Measurements from ENCODE around the gene SLC25A39. TPM values are rescaled to one million over a fixed set of nuclear protein-coding genes. Genes with fewer than 3 reads are reported as not detected.

The SLC25A39 gene
- total RNA-seq, 1 donor from 2014 or later: 93.1 TPM

DNA sequence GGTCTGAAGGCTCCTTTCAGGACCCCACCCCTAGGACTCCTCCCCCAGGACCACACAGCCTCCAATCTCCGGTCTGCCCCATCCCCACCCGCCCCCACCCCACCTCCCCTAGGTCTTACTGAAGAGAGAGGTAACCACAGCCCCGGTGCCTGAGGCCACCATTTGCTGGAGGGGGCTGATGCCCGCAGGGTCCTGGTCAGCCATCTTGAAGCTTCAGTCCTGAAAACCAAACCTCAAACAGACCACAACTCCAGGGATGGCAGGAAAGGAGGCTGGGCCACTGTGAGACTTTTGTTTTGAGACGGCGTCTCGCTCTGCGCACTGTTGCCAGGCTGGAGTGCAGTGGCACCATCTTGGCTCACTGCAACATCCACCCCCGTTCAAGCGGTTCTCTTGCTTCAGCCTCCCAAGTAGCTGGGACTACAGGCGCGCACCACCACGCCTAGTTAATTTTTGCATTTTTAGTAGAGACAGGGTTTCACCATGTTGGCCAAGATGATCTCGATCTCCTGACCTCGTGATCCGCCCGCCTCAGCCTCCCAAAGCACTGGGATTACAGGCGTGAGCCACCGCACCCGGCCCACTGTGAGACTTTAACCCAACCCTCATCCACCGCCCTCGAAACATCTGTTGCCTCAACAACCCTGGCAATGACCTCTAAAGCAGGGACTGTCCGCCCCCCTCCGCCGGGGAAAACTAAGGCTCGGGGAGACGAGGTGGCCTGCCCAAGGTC is 1.1 kb downstream of the SLC25A39 start:
- Histone ChIP-seq H3K36me3 (peaks cover 0 to 33% of the 10 kb centered on the region in 2 donors), H3K27ac (peak overlapping the region; percentile 96), H3K27me3 (no peaks in the 10 kb centered on the region), H3K9me3 (no peaks in the 10 kb centered on the region), H3K4me3 (peak overlapping the region; percentile 91 to 97), H3K4me1 (peaks cover 32% of the 10 kb centered on the region)
- intact Hi-C loops (cut with DNase I): loop anchor here (1.0 to 5.0 kb wide), 2 partner anchors 99 to 111 kb away; no protein-coding TSS in a partner anchor
- DNase-seq (ENCODE audit: extremely low spot score in 2 of 2): no peak
- TF ChIP-seq, protein P1, sequence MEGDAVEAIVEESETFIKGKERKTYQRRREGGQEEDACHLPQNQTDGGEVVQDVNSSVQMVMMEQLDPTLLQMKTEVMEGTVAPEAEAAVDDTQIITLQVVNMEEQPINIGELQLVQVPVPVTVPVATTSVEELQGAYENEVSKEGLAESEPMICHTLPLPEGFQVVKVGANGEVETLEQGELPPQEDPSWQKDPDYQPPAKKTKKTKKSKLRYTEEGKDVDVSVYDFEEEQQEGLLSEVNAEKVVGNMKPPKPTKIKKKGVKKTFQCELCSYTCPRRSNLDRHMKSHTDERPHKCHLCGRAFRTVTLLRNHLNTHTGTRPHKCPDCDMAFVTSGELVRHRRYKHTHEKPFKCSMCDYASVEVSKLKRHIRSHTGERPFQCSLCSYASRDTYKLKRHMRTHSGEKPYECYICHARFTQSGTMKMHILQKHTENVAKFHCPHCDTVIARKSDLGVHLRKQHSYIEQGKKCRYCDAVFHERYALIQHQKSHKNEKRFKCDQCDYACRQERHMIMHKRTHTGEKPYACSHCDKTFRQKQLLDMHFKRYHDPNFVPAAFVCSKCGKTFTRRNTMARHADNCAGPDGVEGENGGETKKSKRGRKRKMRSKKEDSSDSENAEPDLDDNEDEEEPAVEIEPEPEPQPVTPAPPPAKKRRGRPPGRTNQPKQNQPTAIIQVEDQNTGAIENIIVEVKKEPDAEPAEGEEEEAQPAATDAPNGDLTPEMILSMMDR (IDR thresholded peaks at IDR 0.05): no peak
- no peak for TF ChIP-seq POLR2A (IDR thresholded peaks at IDR 0.05)
- TF ChIP-seq POLR2AphosphoS5 (IDR thresholded peaks at IDR 0.05; ENCODE audit: insufficient read depth in 1 of 2, low read depth in 1 of 2): no peak

DNA sequence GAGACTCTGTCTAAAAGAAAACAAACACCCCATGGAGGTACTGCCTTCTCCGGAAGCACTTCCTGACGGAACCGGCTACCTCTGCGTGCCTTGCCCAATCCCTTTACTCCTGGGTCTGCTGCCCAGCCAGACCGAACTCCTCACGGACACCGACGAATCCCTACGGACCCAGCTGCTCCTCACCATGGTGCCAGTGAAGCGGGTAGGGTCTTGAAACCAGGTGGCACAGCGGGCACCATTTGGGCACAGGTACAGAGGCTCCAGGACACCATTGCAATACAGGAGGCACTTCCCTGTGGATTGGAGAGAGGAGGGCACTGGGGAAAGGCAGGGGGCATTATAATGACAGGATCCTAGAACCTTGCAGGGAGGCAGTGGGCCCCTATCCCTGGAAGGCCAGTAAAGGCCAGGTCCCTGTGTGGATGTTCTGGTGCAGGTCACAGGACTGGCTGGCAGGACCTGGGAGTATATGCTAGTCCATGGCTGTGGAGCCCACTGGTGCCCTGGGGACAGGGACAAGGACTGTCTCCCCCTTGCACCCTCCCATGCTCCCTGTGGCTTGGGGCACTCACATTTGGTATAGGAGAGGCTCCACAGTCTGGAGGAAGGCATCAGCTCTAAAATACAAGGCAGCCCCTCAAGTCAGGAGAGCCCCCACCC is 2.3 kb downstream of the SLC25A39 start:
- intact Hi-C loops (cut with DNase I): loop anchor here (5.0 kb wide), 1 partner anchor 110 kb away; no protein-coding TSS in a partner anchor
- TF ChIP-seq POLR2A (IDR thresholded peaks at IDR 0.05) (no peak), POLR2AphosphoS5 (IDR thresholded peaks at IDR 0.05; ENCODE audit: insufficient read depth in 1 of 2, low read depth in 1 of 2) (no peak)
- TF ChIP-seq, protein P1 (IDR thresholded peaks at IDR 0.05): no peak
- H3K9me3 ChIP-seq: no peaks in the 10 kb centered on the region
- H3K4me1 ChIP-seq: peaks cover 32% of the 10 kb centered on the region
- no peak overlapping the region for H3K4me3 ChIP-seq
- DNase-seq (ENCODE audit: extremely low spot score in 2 of 2): no peak
- no peak overlapping the region for H3K27ac ChIP-seq
- H3K36me3 ChIP-seq: peaks cover 0 to 33% of the 10 kb centered on the region in 2 donors
- no peaks in the 10 kb centered on the region for H3K27me3 ChIP-seq

DNA sequence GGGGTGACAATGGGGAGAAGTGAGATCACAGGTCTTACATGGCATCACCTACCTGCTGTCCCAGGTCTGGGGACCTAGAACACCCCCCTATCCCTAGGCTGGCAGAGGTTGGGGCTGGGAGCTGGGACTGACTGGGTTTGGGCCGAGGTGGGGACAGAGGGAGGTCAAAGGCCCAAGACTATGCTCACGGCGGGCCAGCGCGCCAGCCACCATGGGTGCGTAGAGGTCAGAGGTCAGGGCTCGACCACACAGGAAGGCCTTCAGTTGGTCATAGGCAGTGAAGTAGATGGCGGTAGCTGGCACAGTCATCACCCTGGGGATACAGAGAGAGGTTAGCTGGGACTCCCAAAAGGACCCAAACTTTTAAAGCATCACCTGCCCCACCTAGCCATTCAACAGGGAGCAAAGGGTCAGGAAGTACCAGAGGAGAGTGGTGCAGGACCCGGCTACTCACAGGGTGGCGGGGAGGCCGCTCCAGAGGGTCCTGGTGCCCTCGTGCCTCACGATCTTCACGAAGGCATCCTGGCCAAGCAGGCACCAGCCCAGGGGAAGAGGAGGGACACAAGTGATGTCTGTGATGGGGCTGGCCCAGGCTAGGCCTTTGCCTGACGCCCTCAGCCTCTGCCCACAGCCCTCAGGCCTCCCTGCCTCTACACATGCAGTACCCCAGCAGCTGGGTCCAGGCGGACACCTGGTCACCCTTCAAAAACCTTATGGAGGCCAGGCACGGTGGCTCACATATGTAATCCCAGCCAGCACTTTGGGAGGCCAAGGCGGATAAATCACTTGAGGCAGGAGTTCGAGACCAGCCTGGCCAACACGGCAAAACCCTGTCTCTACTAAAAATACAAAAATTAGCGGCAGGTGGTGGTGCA is 3.1 kb downstream of the SLC25A39 start:
- intact Hi-C loops (cut with DNase I): loop anchor here (5.0 kb wide), 1 partner anchor 109 kb away; no protein-coding TSS in a partner anchor
- no peak for DNase-seq (ENCODE audit: extremely low spot score in 2 of 2)
- Histone ChIP-seq H3K4me3 (no peak overlapping the region), H3K4me1 (peaks cover 32% of the 10 kb centered on the region), H3K9me3 (no peaks in the 10 kb centered on the region), H3K27me3 (no peaks in the 10 kb centered on the region), H3K36me3 (peaks cover 0 to 33% of the 10 kb centered on the region in 2 donors), H3K27ac (no peak overlapping the region)
- TF ChIP-seq, protein P1 (IDR thresholded peaks at IDR 0.05): no peak
- TF ChIP-seq POLR2AphosphoS5 (IDR thresholded peaks at IDR 0.05; ENCODE audit: insufficient read depth in 1 of 2, low read depth in 1 of 2) (no peak), POLR2A (IDR thresholded peaks at IDR 0.05) (no peak)

DNA sequence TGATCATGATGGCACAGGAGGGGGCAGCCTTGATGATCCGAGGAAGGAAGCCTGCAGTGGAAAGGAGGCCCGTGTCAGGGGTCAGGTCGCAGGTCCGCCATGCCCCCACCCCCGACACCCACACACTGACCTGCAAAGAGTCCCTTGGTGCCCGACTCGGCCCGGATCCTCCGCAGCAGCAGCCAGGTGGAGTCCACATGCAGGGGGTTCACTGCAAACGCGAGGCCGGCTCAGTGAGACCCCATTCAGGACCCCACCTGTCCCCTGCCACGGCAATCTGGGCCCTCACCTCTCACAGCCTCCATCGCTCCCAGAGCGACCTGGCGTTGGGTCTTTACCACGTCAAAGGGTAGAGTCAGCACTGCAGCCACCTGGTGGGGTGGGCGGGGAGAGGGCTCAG is 4.6 kb downstream of the SLC25A39 start:
- Histone ChIP-seq H3K27ac (no peak overlapping the region), H3K27me3 (no peaks in the 10 kb centered on the region), H3K9me3 (no peaks in the 10 kb centered on the region), H3K4me1 (peaks cover 20% of the 10 kb centered on the region), H3K4me3 (no peak overlapping the region), H3K36me3 (peaks cover 0 to 33% of the 10 kb centered on the region in 2 donors)
- intact Hi-C loops (cut with DNase I): loop anchor here (5.0 kb wide), 1 partner anchor 108 kb away; no protein-coding TSS in a partner anchor
- no peak for DNase-seq (ENCODE audit: extremely low spot score in 2 of 2)
- TF ChIP-seq, protein P1 (IDR thresholded peaks at IDR 0.05): no peak
- TF ChIP-seq POLR2AphosphoS5 (IDR thresholded peaks at IDR 0.05; ENCODE audit: insufficient read depth in 1 of 2, low read depth in 1 of 2) (no peak), POLR2A (IDR thresholded peaks at IDR 0.05) (no peak)

Data from vagina (tissue), 2 donors.